Left ventricle myocardium superior (tissue), 1 donor: ENCODE results near the gene TRIM32. TPM values are rescaled to one million over a fixed set of nuclear protein-coding genes. Genes with fewer than 3 reads are reported as not detected.
A peak's percentile ranks its signal among the peaks of the same experiment; 100 is the strongest.

Experiments
- ATAC-seq: fragments of 200-7000 bp; cut with Tn5 transposase; one replicate; pipeline ENCODE4 v1.9.1; 2020; ENCODE audit warnings: mild to moderate bottlenecking, moderate library complexity
- DNase-seq: peaks from one replicate; pipeline ENCODE4 v3.0.0-alpha.2; 2020
- intact Hi-C: fragments of 100-400 bp; cut with micrococcal nuclease; formaldehyde crosslinking; loops from one replicate; pipeline ENCODE4 v1.11.0; 2022
- total RNA-seq: library from RNA; stranded (reverse); fragmentation: NEBNext Ultra II Directional; extraction: Animal tissue kit (Norgen Biotek cat#: 25700); gene quantifications from one replicate; pipeline ENCODE4 v1.2.1, GENCODE V29; 2021
- donor health status: DM: no; HTN: yes; CAD: no; lungs with severe emphysema.

TRIM32 gene
- total RNA-seq, 1 donor from 2014 or later: 18.0 TPM

- no peak for DNase-seq
- ATAC-seq: no peak
- intact Hi-C loops: loop anchor here (10.0 kb wide), 1 partner anchor 128 kb away; no protein-coding TSS in a partner anchor
Measured at GRCh38 chr9:116736399-116737151, 49.5 kb downstream of the TRIM32 start.

DNA sequence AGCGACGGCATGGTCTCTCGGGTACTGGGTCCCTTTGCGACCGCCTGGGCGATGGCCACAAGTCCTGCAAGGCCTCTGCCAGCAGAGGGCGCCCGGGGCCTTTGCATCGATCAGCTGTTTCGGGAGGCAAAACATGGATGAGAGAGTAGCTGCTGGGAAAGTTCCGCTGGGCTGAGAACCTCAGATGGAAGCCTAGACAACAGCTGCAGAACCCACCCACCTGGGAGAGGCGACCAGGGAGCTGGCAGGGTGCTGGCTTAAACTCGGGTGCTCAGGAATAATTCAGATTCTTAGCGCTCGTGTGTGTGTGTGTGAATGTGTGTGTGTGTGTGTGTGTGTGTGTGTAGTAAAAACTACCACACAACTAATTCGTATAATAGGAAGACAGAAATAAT is 50.0 kb downstream of the TRIM32 start:
- ATAC-seq (peak; percentile 75), DNase-seq (peak; percentile 86)
- intact Hi-C loops: loop anchor here (10.0 kb wide), 1 partner anchor 128 kb away; no protein-coding TSS in a partner anchor

DNA sequence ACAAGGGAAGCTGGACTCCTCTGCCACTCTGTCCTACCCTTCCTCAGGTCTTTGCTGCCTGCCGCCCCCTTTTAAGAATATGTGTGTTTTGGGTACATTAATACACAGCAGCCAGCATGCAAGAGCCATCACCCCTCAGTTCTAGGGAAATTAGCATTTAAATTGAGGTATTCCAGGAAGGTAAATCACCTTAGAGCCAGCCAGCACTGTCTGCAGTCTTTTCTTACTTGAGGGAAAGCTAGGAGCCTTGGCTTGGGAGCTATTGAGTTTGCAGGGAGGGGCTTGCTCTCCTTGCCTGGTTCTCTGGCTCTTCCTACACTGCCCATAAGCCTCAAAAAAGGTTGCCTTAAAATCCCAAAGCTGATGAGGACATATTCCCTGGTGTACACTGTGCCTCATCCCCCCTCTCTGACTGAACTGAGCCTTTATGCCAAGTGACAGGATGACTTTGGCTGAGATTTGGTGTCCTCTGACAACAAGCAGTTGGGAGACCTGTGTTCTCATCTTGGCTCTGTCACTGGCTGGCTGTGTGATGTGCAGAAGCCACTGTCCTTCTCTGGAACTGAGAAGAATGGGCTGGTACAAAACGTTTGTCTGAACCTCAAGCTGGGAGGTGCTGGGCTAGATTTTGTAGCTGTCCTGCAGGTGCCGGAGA is 54.1 kb downstream of the TRIM32 start:
- no peak for ATAC-seq
- intact Hi-C loops: no loop called here
- no peak for DNase-seq

DNA sequence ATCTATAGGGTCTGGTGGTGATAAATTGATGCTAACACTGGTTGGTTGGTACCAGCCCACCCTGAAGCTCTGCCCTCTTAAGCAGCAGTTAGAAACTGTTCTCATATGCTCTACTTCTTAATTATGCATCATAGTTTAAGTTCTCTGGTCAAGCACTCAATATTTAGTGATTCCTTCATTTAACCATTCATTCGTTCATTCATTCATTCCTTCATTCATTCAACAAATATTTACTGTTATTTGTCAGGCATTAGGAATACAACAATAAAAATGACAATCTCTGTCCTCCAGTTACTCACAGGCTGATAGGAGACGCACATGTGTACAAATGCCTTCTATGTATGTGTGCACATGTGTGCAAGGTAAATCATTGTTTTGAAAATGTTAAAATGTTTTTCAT is 54.6 kb downstream of the TRIM32 start:
- intact Hi-C loops: no loop called here
- DNase-seq: no peak
- no peak for ATAC-seq

DNA sequence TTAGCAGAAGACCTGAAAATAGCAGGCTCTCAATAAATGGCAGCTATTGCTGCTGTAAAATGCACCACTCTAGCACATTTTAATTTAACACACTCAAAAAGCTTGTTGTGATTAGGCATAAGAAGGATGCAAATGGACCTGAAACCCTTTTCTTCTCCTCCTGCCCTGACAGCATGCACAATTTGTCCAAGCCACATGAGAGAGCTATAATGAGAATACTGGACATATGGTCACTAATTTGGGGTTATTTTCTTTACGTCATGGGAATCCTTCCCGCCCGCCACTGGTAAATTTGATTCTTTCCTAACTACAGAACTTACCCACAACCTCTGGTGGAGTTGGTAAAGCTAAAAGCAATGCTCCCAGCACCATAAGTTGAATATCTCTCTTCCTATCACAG is 62.1 kb downstream of the TRIM32 start:
- ATAC-seq (no peak), DNase-seq (no peak)
- intact Hi-C loops: no loop called here

GRCh38 chr9:116749772-116750171 is 62.7 kb downstream of the TRIM32 start:
- ATAC-seq: no peak
- intact Hi-C loops: no loop called here

DNA sequence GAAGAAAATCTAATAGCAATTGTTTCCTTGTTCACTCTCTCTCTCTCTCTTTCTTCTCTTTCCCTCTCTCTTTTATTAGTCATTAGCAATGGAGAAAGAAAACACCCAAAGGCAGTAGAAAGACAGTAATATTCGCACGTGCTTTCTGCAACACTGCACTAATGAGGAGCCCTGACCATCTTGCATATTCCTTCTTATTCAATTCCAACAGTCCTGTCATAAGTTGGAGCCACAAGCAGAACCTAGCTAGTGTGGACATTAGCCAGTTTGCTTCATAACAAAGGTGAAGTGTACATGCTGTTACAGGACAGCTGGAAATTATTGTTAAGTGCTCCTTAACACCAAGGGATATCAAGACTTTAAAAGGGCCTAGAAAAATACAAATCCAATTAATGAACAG is 63.4 kb downstream of the TRIM32 start:
- DNase-seq (no peak), ATAC-seq (no peak)
- intact Hi-C loops: no loop called here

More at GRCh38 chr9:116749772-116750171, 62.7 kb downstream of the TRIM32 start:
- DNase-seq: no peak
